AG04450 (cell line): ENCODE measurements around the gene GABBR2. TPM values are rescaled to one million over a fixed set of nuclear protein-coding genes. Genes with fewer than 3 reads are reported as not detected.

Experiments
- CTCF ChIA-PET: fragments of 300-600, 350-600 bp; formaldehyde crosslinking; extraction: SDS; loops from one replicate; lab custom pipeline; 2022; ENCODE audit warnings: antibody characterized with exemption, inconsistent platforms; lab: Charles Lee
- POLR2A ChIA-PET: fragments of 350-600 bp; formaldehyde crosslinking; extraction: SDS; loops from one replicate; lab custom pipeline; 2021; ENCODE audit warnings: antibody characterized with exemption, inconsistent platforms; lab: Yijun Ruan, JAX
- DNase-seq: peaks from one replicate; pipeline ENCODE4 v3.0.0-alpha.2; 2011; ENCODE audit warnings: low read depth, low spot score
- H3K27ac ChIP-seq: one replicate; pipeline ENCODE4 v1.5.1; 2012; ENCODE audit warnings: low read depth, low read length, control low read depth
- H3K27me3 ChIP-seq: one replicate; pipeline ENCODE4 v1.6.0; 2012; ENCODE audit warnings: low read length; ENCODE audit not compliant: control insufficient read depth, insufficient read depth
- H3K4me3 ChIP-seq: 2 replicates; pipeline ENCODE4 v1.5.1; 2011; ENCODE audit warnings: mild to moderate bottlenecking, low read depth, low read length, control low read depth
- H3K9me3 ChIP-seq: 2 replicates; pipeline ENCODE4 v1.5.1; 2012; ENCODE audit warnings: low read length; ENCODE audit not compliant: control insufficient read depth, insufficient read depth
- polyA plus RNA-seq: library from polyadenylated mRNA; depleted of rRNA; stranded (reverse); fragments of >200 nt; gene quantifications from 2 replicates; pipeline ENCODE4 v1.2.3, GENCODE V29; 2011
- TF ChIP-seq, protein P1 (sequence below): IDR thresholded peaks from 2 replicates; pipeline ENCODE4 v1.5.1; 2011; ENCODE audit warnings: low read depth, low read length, control low read depth, inconsistent platforms

The GABBR2 gene
- polyA plus RNA-seq, 1 experiment: 2.4 TPM

- Histone ChIP-seq H3K4me3 (no peak overlapping the region), H3K27me3 (no peaks in the 10 kb centered on the region), H3K27ac (no peak overlapping the region), H3K9me3 (peaks cover 4% of the 10 kb centered on the region; the same call in 1 of the 2 replicates)
- DNase-seq: no peak
- POLR2A ChIA-PET: interaction anchor here (0.6 kb wide), 1 partner anchor 16 kb away, joined by 3 read pairs; no protein-coding TSS in a partner anchor
- TF ChIP-seq, protein P1, sequence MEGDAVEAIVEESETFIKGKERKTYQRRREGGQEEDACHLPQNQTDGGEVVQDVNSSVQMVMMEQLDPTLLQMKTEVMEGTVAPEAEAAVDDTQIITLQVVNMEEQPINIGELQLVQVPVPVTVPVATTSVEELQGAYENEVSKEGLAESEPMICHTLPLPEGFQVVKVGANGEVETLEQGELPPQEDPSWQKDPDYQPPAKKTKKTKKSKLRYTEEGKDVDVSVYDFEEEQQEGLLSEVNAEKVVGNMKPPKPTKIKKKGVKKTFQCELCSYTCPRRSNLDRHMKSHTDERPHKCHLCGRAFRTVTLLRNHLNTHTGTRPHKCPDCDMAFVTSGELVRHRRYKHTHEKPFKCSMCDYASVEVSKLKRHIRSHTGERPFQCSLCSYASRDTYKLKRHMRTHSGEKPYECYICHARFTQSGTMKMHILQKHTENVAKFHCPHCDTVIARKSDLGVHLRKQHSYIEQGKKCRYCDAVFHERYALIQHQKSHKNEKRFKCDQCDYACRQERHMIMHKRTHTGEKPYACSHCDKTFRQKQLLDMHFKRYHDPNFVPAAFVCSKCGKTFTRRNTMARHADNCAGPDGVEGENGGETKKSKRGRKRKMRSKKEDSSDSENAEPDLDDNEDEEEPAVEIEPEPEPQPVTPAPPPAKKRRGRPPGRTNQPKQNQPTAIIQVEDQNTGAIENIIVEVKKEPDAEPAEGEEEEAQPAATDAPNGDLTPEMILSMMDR: no peak
- CTCF ChIA-PET: interaction anchor here (0.9 to 3.4 kb wide), 4 partner anchors 9 to 412 kb away, joined by 3 to 18 read pairs (median 4); no protein-coding TSS in a partner anchor
Measured at GRCh38 chr9:98363644-98364043, 345.1 kb downstream of the GABBR2 start.

- TF ChIP-seq, protein P1: no peak
- ChIA-PET CTCF (interaction anchor here (1.9 to 3.4 kb wide), 2 partner anchors 12 to 413 kb away, joined by 4 to 18 read pairs; no protein-coding TSS in a partner anchor), POLR2A (no interaction called here)
- no peak for DNase-seq
- peaks cover 4% of the 10 kb centered on the region; the same call in 1 of the 2 replicates for H3K9me3 ChIP-seq
- no peak overlapping the region for H3K27ac ChIP-seq
- no peaks in the 10 kb centered on the region for H3K27me3 ChIP-seq
- H3K4me3 ChIP-seq: no peak overlapping the region
Measured at GRCh38 chr9:98362624-98363252, 346.0 kb downstream of the GABBR2 start.

DNA sequence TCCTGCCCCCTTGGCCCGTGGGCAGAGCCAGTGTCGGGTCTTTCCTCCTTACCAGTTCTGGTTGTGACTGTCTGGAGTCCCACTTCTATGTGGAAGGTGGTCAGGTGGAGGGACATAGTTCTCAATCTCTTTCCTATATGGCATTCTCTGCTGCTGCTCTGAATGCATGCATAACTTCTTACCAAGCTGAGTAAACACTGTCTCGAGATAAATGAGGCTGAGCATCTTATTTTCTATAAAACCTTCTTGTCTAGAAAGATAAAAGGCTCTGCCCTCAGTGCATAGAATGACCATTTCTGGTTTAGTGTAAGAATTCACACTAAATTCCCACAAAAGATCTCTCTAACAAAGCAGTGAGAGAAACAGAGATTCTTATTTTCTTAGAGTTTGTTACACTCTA, 347.1 kb downstream of the GABBR2 start:
- ChIA-PET CTCF (interaction anchor here (0.9 kb wide), 1 partner anchor 414 kb away, joined by 3 read pairs; no protein-coding TSS in a partner anchor), POLR2A (no interaction called here)
- no peak overlapping the region for H3K4me3 ChIP-seq
- no peak overlapping the region for H3K27ac ChIP-seq
- H3K27me3 ChIP-seq: no peaks in the 10 kb centered on the region
- peaks cover 4% of the 10 kb centered on the region; the same call in 1 of the 2 replicates for H3K9me3 ChIP-seq
- DNase-seq: no peak
- TF ChIP-seq, protein P1: no peak

- ChIA-PET POLR2A (interaction anchor here (0.6 kb wide), 1 partner anchor 299 kb away, joined by 4 read pairs; no protein-coding TSS in a partner anchor), CTCF (no interaction called here)
- H3K4me3 ChIP-seq: no peak overlapping the region
- TF ChIP-seq, protein P1: no peak
- no peaks in the 10 kb centered on the region; the same call in 1 of the 2 replicates for H3K9me3 ChIP-seq
- no peak overlapping the region for H3K27ac ChIP-seq
- no peaks in the 10 kb centered on the region for H3K27me3 ChIP-seq
- DNase-seq: no peak
Measured at GRCh38 chr9:98360176-98360708, 348.5 kb downstream of the GABBR2 start.

- TF ChIP-seq, protein P1: no peak
- no peak for DNase-seq
- Histone ChIP-seq H3K9me3 (no peaks in the 10 kb centered on the region), H3K27ac (no peak overlapping the region), H3K27me3 (no peaks in the 10 kb centered on the region), H3K4me3 (no peak overlapping the region)
- CTCF ChIA-PET: no interaction called here
- POLR2A ChIA-PET: no interaction called here
Measured at GRCh38 chr9:98359569-98359968, 349.2 kb downstream of the GABBR2 start.
